HUES6 (cell line): ENCODE measurements around the gene SLMAP.
"Not testable (repeated sequence)": the region's sequence is repeated elsewhere in the genome, so short reads cannot be mapped to it uniquely, and the experiment has no call there.

Experiments used
- H3K27ac ChIP-seq: 2 replicates; pipeline ENCODE4 v1.7.0; 2013; ENCODE audit warnings: low read depth, mild to moderate bottlenecking, low read length, inconsistent platforms
- H3K27me3 ChIP-seq: 2 replicates; pipeline ENCODE4 v1.6.1; 2013; ENCODE audit warnings: low read length; ENCODE audit not compliant: control insufficient read depth, insufficient read depth
- H3K36me3 ChIP-seq: 2 replicates; pipeline ENCODE4 v1.6.1; 2013; ENCODE audit warnings: low read length; ENCODE audit not compliant: control insufficient read depth, insufficient read depth
- H3K4me1 ChIP-seq: 2 replicates; pipeline ENCODE4 v1.6.1; 2013; ENCODE audit warnings: low read length; ENCODE audit not compliant: control insufficient read depth, insufficient read depth
- H3K4me3 ChIP-seq: 2 replicates; pipeline ENCODE4 v1.5.1; 2013; ENCODE audit warnings: low read depth, low read length
- H3K9ac ChIP-seq: one replicate; pipeline ENCODE4 v1.6.1; 2013; ENCODE audit warnings: mild to moderate bottlenecking, low read length
- H3K9me3 ChIP-seq: 2 replicates; pipeline ENCODE4 v1.6.1; 2013; ENCODE audit warnings: low read depth, low read length; ENCODE audit not compliant: control insufficient read depth, insufficient read depth

Gene SLMAP

GRCh38 chr3:57794501-57794900, 38.4 kb downstream of the SLMAP start:
- Histone ChIP-seq H3K9ac (no peak overlapping the region), H3K9me3 (no peaks in the 10 kb centered on the region), H3K27me3 (no peaks in the 10 kb centered on the region), H3K36me3 (no peaks in the 10 kb centered on the region), H3K27ac (no peak overlapping the region), H3K4me1 (no peaks in the 10 kb centered on the region; the same call in 1 of the 2 replicates), H3K4me3 (no peak overlapping the region)

GRCh38 chr3:57794951-57795350, 38.8 kb downstream of the SLMAP start:
- Histone ChIP-seq H3K27me3 (no peaks in the 10 kb centered on the region), H3K4me1 (no peaks in the 10 kb centered on the region; the same call in 1 of the 2 replicates), H3K27ac (no peak overlapping the region)

GRCh38 chr3:57796261-57796660, 40.2 kb downstream of the SLMAP start:
- no peak overlapping the region for H3K27ac ChIP-seq
- no peak overlapping the region for H3K4me3 ChIP-seq
- peaks cover 10% of the 10 kb centered on the region; the same call in 1 of the 2 replicates for H3K4me1 ChIP-seq
- H3K9ac ChIP-seq = no peak overlapping the region
- no peaks in the 10 kb centered on the region for H3K27me3 ChIP-seq
- H3K9me3 ChIP-seq = no peaks in the 10 kb centered on the region
- H3K36me3 ChIP-seq = no peaks in the 10 kb centered on the region

More at GRCh38 chr3:57794951-57795350, 38.8 kb downstream of the SLMAP start:
- Histone ChIP-seq H3K36me3 (no peaks in the 10 kb centered on the region), H3K4me3 (no peak overlapping the region), H3K9me3 (no peaks in the 10 kb centered on the region), H3K9ac (no peak overlapping the region)

- Histone ChIP-seq H3K9me3 (no peaks in the 10 kb centered on the region), H3K4me3 (no peak overlapping the region), H3K27me3 (no peaks in the 10 kb centered on the region), H3K9ac (no peak overlapping the region), H3K4me1 (peaks cover 16% of the 10 kb centered on the region; the same call in 1 of the 2 replicates), H3K36me3 (no peaks in the 10 kb centered on the region), H3K27ac (no peak overlapping the region)
Observed at GRCh38 chr3:57797701-57798487, 41.8 kb downstream of the SLMAP start.

- no peak overlapping the region for H3K4me3 ChIP-seq
- H3K36me3 ChIP-seq = no peaks in the 10 kb centered on the region
- H3K27me3 ChIP-seq = no peaks in the 10 kb centered on the region
- H3K27ac ChIP-seq = no peak overlapping the region
- H3K9me3 ChIP-seq = no peaks in the 10 kb centered on the region
- H3K9ac ChIP-seq = no peak overlapping the region
- H3K4me1 ChIP-seq = peaks cover 35% of the 10 kb centered on the region
Observed at GRCh38 chr3:57803647-57804081, 47.6 kb downstream of the SLMAP start.

GRCh38 chr3:57805266-57805665, 49.2 kb downstream of the SLMAP start:
- Histone ChIP-seq H3K4me1 (peaks cover 47% of the 10 kb centered on the region), H3K36me3 (no peaks in the 10 kb centered on the region), H3K27ac (no peak overlapping the region), H3K27me3 (no peaks in the 10 kb centered on the region), H3K9ac (no peak overlapping the region), H3K4me3 (no peak overlapping the region), H3K9me3 (no peaks in the 10 kb centered on the region)

- H3K4me3 ChIP-seq = no peak overlapping the region
Observed at GRCh38 chr3:57805674-57806073, 49.6 kb downstream of the SLMAP start.

GRCh38 chr3:57806195-57806594, 50.1 kb downstream of the SLMAP start:
- H3K27me3 ChIP-seq, H3K9ac ChIP-seq, H3K4me3 ChIP-seq, H3K9me3 ChIP-seq, H3K27ac ChIP-seq, H3K36me3 ChIP-seq: not testable (repeated sequence)
- peaks cover 38% of the 10 kb centered on the region for H3K4me1 ChIP-seq

More at GRCh38 chr3:57805674-57806073, 49.6 kb downstream of the SLMAP start:
- Histone ChIP-seq H3K4me1 (peaks cover 43% of the 10 kb centered on the region), H3K9me3 (no peaks in the 10 kb centered on the region), H3K27me3 (no peaks in the 10 kb centered on the region), H3K9ac (no peak overlapping the region), H3K36me3 (no peaks in the 10 kb centered on the region), H3K27ac (no peak overlapping the region)

- Histone ChIP-seq H3K9me3 (no peaks in the 10 kb centered on the region), H3K27me3 (no peaks in the 10 kb centered on the region), H3K4me1 (peaks cover 19% of the 10 kb centered on the region), H3K36me3 (no peaks in the 10 kb centered on the region), H3K4me3 (no peak overlapping the region), H3K27ac (no peak overlapping the region), H3K9ac (no peak overlapping the region)
Observed at GRCh38 chr3:57808961-57809608, 53.0 kb downstream of the SLMAP start.

GRCh38 chr3:57809609-57809968, 53.5 kb downstream of the SLMAP start:
- H3K27ac ChIP-seq = no peak overlapping the region

GRCh38 chr3:57810048-57810447, 53.9 kb downstream of the SLMAP start:
- Histone ChIP-seq H3K27ac (no peak overlapping the region), H3K27me3 (no peaks in the 10 kb centered on the region), H3K9ac (no peak overlapping the region), H3K4me1 (peaks cover 23% of the 10 kb centered on the region), H3K36me3 (no peaks in the 10 kb centered on the region), H3K4me3 (no peak overlapping the region), H3K9me3 (no peaks in the 10 kb centered on the region)

More at GRCh38 chr3:57809609-57809968, 53.5 kb downstream of the SLMAP start:
- Histone ChIP-seq H3K9me3 (no peaks in the 10 kb centered on the region), H3K4me3 (no peak overlapping the region), H3K4me1 (peaks cover 19% of the 10 kb centered on the region), H3K27me3 (no peaks in the 10 kb centered on the region), H3K36me3 (no peaks in the 10 kb centered on the region), H3K9ac (no peak overlapping the region)
